Esophagus squamous epithelium (tissue), 5 donors: ENCODE results near the gene UBL3. TPM values are rescaled to one million over a fixed set of nuclear protein-coding genes. Genes with fewer than 3 reads are reported as not detected.

ENCODE experiments used
- DNase-seq: peaks from one replicate; lab custom pipeline; 2025; lab: John Stamatoyannopoulos, UW
- H3K27ac ChIP-seq, 4 donors: fragments of 200-600 bp; sonication (generic); one replicate each; pipeline ENCODE4 v1.5.1; 2016 to 2019; ENCODE audit warnings: mild to moderate bottlenecking in 1 of 4
- H3K27me3 ChIP-seq, 4 donors: fragments of 200-600 bp; sonication (generic); 1 replicate in 3 of 4; 2 replicates in 1 of 4; pipeline versions ENCODE4 v1.5.1 to v1.6.0; 2017 to 2021; ENCODE audit warnings: antibody characterized with exemption in 1 of 4
- H3K36me3 ChIP-seq, 3 donors: fragments of 200-600 bp; sonication (generic); one replicate each; pipeline ENCODE4 v1.5.1; 2016 to 2019
- H3K4me1 ChIP-seq, 3 donors: fragments of 200-600 bp; sonication (generic); one replicate each; pipeline ENCODE4 v1.5.1; 2017 to 2019
- H3K4me3 ChIP-seq, 4 donors: fragments of 200-600 bp; sonication (generic); 1 replicate in 3 of 4; 2 replicates in 1 of 4; pipeline ENCODE4 v1.5.1; 2016 to 2019; ENCODE audit warnings: mild to moderate bottlenecking in 2 of 4, moderate library complexity in 1 of 4
- H3K9me3 ChIP-seq, 3 donors: fragments of 200-600 bp; sonication (generic); one replicate each; pipeline ENCODE4 v1.5.1; 2016 to 2019
- CTCF ChIP-seq, 6 experiments: fragments of 450-650 bp in 4 of 6; fragments of 200-600 bp in 2 of 6; sonication (generic) in 2 of 6; IDR thresholded peaks; one replicate each; pipeline ENCODE4 v1.5.1; 2016 to 2019; ENCODE audit warnings: antibody characterized with exemption in 6 of 6, mild to moderate bottlenecking in 4 of 6, moderate library complexity in 4 of 6
- POLR2A ChIP-seq, 4 donors: fragments of 450-650 bp; IDR thresholded peaks; one replicate each; pipeline ENCODE4 v1.6.1; 2017; ENCODE audit warnings: antibody characterized with exemption in 4 of 4, mild to moderate bottlenecking in 4 of 4, moderate library complexity in 3 of 4
- WGBS, 2 donors: methylation state at CpG; one replicate each; pipeline ENCODE4 v1.1.5; 2018; 5-methylcytosine and 5-hydroxymethylcytosine counted together
- intact Hi-C: fragments of 100-400 bp; cut with DNase I; formaldehyde crosslinking; loops from one replicate; pipeline ENCODE4 v1.15.0; 2022
- total RNA-seq, 4 donors: library from RNA; depleted of rRNA; stranded (reverse); fragments of >200 nt; gene quantifications; one replicate each; pipeline ENCODE4 v1.1.0, GENCODE V29; 2016
- donor health status: DM: yes; HTN: yes; CAD: no.

The UBL3 gene
- total RNA-seq, 4 donors from 2014 or later, result 28.1 to 47.1 (median 35.4) TPM

GRCh38 chr13:29817604-29818378 lies 32.6 kb downstream of the UBL3 start:
- Histone ChIP-seq H3K36me3 (no peaks in the 10 kb centered on the region), H3K27me3 (no peaks in the 10 kb centered on the region), H3K9me3 (no peaks in the 10 kb centered on the region), H3K27ac (no peak overlapping the region), H3K4me1 (peaks cover 14 to 24% (median 14%) of the 10 kb centered on the region in 3 donors), H3K4me3 (no peak overlapping the region)
- TF ChIP-seq CTCF (IDR thresholded peaks at IDR 0.05) (no peak), POLR2A (IDR thresholded peaks at IDR 0.05) (no peak)
- 13 to 19% methylated on average over 3 of the region's 3 CpGs for WGBS, 2 donors
- DNase-seq, result no peak
- intact Hi-C loops, result no loop called here

- Histone ChIP-seq H3K36me3 (no peaks in the 10 kb centered on the region), H3K4me1 (peaks cover 14 to 24% (median 14%) of the 10 kb centered on the region in 3 donors), H3K27me3 (no peaks in the 10 kb centered on the region), H3K4me3 (no peak overlapping the region), H3K27ac (no peak overlapping the region), H3K9me3 (no peaks in the 10 kb centered on the region)
- no peak for TF ChIP-seq CTCF (IDR thresholded peaks at IDR 0.05)
- TF ChIP-seq POLR2A (IDR thresholded peaks at IDR 0.05), result no peak
- no peak for DNase-seq
- intact Hi-C loops, result no loop called here
- WGBS, 2 donors, result 87 to 89% methylated on average over 2 of the region's 2 CpGs
Observed at GRCh38 chr13:29816715-29817114, 33.7 kb downstream of the UBL3 start.

- no peak for DNase-seq
- no peaks in the 10 kb centered on the region for H3K27me3 ChIP-seq
- H3K4me3 ChIP-seq, result no peak overlapping the region
- peaks cover 14 to 32% (median 14%) of the 10 kb centered on the region in 3 donors for H3K4me1 ChIP-seq
- H3K9me3 ChIP-seq, result no peaks in the 10 kb centered on the region
- no peak overlapping the region for H3K27ac ChIP-seq
- no peak for TF ChIP-seq POLR2A (IDR thresholded peaks at IDR 0.05)
- no peak for TF ChIP-seq CTCF (IDR thresholded peaks at IDR 0.05)
- intact Hi-C loops, result no loop called here
- H3K36me3 ChIP-seq, result no peaks in the 10 kb centered on the region
Observed at GRCh38 chr13:29815336-29815735, 35.1 kb downstream of the UBL3 start.

GRCh38 chr13:29810898-29811297 lies 39.5 kb downstream of the UBL3 start:
- H3K27ac ChIP-seq, result no peak overlapping the region
- no peaks in the 10 kb centered on the region for H3K36me3 ChIP-seq
- TF ChIP-seq POLR2A (IDR thresholded peaks at IDR 0.05), result no peak
- H3K4me3 ChIP-seq, result no peak overlapping the region
- peaks cover 0 to 17% (median 0%) of the 10 kb centered on the region in 3 donors for H3K4me1 ChIP-seq
- WGBS, 2 donors, result 82 to 94% methylated on average over 4 of the region's 4 CpGs
- no peaks in the 10 kb centered on the region for H3K9me3 ChIP-seq
- intact Hi-C loops, result no loop called here
- no peak for DNase-seq
- no peaks in the 10 kb centered on the region for H3K27me3 ChIP-seq

- Histone ChIP-seq H3K36me3 (no peaks in the 10 kb centered on the region), H3K4me3 (no peak overlapping the region), H3K27me3 (no peaks in the 10 kb centered on the region), H3K9me3 (no peaks in the 10 kb centered on the region), H3K4me1 (peaks cover 0 to 17% (median 0%) of the 10 kb centered on the region in 3 donors), H3K27ac (no peak overlapping the region)
- 47 to 75% methylated on average over 2 of the region's 2 CpGs for WGBS, 2 donors
- DNase-seq, result no peak
- intact Hi-C loops, result no loop called here
- no peak for TF ChIP-seq POLR2A (IDR thresholded peaks at IDR 0.05)
- no peak for TF ChIP-seq CTCF (IDR thresholded peaks at IDR 0.05)
Observed at GRCh38 chr13:29810145-29810742, 40.2 kb downstream of the UBL3 start.
